Erythroblast (primary cell): ENCODE results near the gene STEAP3.

Experiments
- GATA1 ChIP-seq: IDR thresholded peaks from 2 replicates; pipeline ENCODE4 v1.6.1; 2011; ENCODE audit warnings: low read depth, mild to moderate bottlenecking, control low read depth, low read length, moderate library complexity
- POLR2A ChIP-seq: IDR thresholded peaks from 2 replicates; pipeline ENCODE4 v1.6.1; 2011; ENCODE audit warnings: mild to moderate bottlenecking, low read length

- TF ChIP-seq POLR2A (no peak), GATA1 (no peak)
Measured at GRCh38 chr2:119181791-119182445, 41.7 kb upstream of the STEAP3 start.
